RKO (cell line): Measurements from ENCODE around the gene PAN3.

Experiments
- DNase-seq: peaks from one replicate; pipeline ENCODE4 v3.0.0-alpha.2; 2016; ENCODE audit warnings: low spot score

Gene PAN3

DNA sequence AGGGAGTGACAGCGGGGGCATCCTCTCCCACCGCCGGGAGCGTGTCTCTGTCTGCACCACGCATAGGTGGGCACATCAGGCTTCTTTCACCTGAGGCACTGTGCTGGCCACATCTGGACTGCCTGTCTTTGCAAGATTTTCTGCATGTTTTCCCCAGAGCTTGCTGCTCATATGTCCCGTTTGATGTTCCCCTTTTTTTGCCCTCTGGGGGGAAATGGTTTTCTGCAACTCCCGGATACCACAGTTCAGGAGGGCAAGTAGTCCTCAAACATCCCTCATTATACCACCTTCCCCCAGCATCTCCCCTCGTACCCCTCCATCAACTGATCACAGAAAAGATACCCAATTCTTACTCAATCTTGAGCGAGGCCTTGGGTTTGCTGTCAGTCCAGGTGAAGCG lies 168.0 kb downstream of the PAN3 start:
- no peak for DNase-seq

DNA sequence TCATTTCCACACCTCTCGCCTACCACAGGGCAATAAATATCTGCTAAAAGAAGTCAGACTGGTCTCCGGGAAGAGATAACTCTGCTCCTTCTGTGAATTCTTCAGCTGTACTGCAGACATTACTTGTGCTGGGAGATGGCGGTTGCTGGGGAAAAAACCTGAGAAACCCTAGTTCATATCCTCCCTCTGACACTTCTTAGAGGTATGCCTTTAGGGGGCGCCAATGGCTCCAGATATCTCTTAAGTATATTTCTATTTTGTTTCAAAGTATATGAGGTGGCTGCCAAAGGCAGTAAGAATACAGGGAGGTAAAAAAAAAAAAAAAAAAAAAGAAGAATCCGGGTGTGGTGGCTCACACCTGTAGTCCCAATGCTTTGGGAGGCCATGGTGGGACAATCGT lies 175.2 kb downstream of the PAN3 start:
- DNase-seq: peak; percentile 7

GRCh38 chr13:28314879-28315278 lies 176.5 kb downstream of the PAN3 start:
- no peak for DNase-seq

DNA sequence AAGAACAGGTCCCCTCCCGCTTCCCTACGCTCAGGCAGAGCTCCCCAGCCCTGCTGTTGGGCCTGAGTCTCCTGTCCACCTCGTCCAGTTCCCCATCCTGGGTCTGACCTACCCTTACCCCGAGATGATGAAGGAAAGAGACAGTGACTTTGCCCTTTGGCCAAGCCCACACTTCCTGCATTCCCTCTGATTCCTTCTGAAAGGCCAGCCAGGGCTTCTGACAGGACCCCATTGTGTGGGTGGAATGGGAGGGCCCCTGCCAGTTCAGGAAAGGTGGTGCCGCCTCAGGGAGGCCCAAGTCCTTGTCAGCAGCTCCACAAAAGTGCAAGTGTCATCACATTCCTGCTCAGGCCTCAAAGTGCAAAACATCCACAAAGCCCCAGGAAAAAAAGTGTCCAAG lies 177.8 kb downstream of the PAN3 start:
- DNase-seq: no peak

- DNase-seq: no peak
Observed at GRCh38 chr13:28316836-28317235, 178.5 kb downstream of the PAN3 start.

DNA sequence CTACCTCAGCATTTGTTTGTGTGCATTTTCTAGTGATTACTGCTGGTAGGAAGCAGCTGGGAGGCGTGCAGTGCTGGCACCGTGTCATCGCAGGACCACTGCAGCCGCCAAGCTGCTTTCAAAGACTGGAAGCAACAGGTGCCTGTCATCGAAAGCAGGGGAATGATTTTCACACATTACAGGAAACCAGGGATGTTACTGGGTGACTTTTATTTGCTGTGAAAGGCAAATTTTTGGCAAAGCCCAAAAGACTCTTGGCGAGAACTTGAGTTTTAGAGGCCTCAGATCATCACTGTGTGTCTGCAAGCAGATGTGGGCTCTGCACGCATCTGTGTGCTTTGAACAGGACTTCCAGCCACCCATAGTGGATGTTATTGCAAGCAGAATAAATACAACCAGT lies 180.2 kb downstream of the PAN3 start:
- DNase-seq: no peak

DNA sequence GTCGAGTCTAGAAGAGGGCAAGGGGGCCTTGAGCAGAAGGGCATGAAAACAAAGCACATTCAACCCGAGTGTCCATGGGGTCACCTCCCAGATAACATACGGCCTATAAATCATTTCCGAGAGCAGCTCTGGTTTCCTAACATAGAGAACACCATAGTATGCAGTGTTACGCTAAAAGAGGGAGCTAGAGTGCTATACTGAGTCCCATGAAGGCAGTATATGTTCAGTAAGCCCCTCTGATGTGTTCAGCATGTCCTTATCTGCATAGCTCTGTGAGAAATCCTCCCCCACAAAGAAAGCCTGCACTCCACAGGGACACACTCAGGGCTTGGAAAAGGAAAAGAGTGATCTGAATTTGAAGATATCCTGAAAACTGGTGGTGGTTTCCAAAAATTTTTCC lies 181.2 kb downstream of the PAN3 start:
- DNase-seq: no peak

GRCh38 chr13:28320209-28320608 lies 181.9 kb downstream of the PAN3 start:
- DNase-seq: no peak

DNA sequence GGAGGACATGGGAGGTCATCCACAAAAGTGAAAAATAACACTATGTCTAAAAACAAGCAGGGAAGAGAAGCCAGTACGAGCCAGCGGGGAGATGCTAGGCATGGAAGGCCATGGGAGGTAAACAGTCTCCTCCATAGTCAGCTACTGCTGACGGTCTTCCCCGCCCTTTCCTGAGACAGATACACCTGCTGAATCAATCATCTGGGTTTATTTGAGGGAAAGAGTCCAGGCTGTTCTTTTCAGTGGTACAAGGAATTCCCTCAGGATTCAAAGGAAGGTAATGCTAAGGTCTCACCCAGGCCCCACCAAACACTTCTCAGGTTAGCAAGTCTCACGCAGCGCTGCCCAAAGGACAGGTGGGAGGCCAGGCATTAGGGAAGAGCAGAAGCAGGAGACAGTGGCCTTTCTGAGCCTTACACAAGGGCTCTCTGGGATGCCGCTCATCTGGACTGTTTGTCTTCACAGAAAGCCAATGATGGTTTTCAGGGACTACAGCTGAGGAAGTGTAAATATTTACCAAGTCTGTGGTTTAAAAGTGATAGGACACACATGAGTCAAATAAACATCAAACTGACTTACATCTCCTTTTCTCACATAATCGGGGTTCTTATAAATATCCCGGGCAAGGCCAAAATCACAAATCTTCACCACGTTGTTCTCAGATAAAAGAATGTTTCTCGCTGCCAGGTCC lies 182.7 kb downstream of the PAN3 start:
- DNase-seq: no peak

GRCh38 chr13:28321756-28322155 lies 183.4 kb downstream of the PAN3 start:
- DNase-seq: no peak

- DNase-seq: no peak
Observed at GRCh38 chr13:28322256-28322905, 184.0 kb downstream of the PAN3 start.

DNA sequence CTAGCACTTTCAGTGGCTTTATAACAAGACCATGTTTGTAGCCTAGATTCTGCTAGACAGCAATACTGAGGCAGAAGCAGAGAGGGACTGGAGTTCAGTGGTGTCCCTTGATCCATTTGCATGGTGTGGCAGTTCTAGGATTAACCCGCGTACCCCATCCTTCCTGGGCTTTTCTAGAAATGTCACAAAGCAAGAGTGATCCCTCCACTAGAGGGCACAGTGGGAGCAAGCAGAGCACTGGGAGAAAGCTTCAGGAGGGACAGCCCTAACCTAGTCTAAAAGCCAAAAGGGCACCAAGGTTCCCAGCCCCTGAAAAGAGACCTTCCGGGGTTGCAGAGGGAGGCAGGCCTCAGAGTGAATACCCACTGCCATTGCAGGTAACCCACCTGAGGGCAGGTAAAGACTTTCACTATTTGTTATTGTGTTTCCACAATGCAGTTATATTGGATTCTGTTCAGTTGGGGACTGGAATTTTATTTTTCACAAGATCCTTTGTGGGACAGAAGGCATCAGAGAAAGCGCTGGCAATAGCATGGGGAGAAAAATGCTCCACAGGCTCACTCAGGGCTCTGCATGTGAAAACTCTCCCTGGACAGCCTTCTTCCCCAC lies 185.9 kb downstream of the PAN3 start:
- DNase-seq: peak; percentile 75

DNA sequence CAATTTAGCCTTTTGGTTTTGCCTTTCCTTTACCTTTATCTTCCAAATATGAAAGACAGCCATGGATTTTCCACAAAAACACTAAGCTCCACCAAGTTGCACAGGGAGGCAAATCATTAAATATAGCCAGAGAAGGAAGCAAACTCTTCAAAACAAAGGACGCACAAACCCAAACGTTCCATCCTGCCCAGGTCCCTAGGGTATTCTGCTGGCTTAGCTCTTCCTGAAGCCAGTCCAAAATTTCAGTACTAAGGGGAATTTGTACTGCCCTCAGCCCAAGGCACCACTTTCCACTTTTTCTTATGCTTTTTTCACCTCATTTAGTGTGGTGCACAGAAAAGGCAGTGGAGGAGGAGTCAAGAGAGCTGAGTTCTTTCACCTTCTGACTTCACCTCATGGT lies 186.7 kb downstream of the PAN3 start:
- no peak for DNase-seq

- no peak for DNase-seq
Observed at GRCh38 chr13:28326056-28326455, 187.7 kb downstream of the PAN3 start.

- no peak for DNase-seq
Observed at GRCh38 chr13:28327373-28328270, 189.3 kb downstream of the PAN3 start.

DNA sequence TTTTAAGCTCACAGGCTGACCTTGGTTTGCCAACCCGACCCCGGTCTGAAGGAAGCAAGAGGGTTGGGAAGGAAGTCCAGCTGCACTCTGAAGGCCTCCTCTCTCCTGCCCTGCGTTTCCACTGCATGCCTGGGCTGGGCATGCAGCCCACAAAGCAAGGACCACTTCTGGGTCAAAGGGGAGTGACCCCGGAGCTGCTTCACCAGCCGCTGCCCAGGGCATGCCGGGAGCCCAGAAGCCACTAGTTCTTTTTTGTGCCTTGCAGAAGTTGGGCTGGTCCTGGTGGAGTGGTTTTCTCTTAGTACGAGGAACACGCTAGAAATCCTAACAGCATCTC lies 189.9 kb downstream of the PAN3 start:
- no peak for DNase-seq

DNA sequence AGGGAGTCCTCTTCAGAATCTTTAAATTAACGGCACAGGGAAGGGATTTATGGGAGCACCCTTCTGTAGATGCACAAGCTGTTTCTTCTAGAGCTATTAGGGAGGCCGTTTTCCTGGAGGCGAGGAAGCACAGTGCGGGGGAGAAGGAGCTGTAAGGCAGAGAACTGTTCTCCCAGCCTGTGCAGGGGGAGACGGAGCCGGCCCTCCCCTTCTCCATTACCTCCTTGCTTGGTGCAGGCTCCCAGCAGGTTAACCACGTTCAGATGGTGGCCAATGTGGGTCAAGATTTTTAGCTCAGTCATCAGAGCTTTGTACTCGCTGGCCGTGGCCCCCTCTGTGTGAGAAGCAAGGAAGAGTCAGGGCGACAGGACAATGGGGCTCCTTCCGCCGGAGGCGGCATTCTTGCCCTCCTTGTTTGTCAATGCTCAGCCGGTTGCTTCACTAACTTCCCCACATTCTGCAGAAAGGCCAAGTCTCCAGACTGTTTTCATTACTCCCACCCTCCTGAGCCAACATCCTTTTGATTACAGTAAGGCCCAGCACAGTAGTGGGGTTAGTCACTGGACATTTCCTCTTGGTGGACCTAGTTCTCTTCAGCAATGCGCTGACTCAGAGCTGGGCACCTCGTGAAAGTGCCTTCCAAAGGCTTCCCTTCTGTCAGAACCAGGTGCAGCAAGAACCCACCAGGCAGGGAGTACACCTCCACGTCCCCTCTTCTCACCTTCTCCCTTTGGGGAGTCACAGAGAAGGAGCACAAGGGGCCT lies 191.2 kb downstream of the PAN3 start:
- no peak for DNase-seq

DNA sequence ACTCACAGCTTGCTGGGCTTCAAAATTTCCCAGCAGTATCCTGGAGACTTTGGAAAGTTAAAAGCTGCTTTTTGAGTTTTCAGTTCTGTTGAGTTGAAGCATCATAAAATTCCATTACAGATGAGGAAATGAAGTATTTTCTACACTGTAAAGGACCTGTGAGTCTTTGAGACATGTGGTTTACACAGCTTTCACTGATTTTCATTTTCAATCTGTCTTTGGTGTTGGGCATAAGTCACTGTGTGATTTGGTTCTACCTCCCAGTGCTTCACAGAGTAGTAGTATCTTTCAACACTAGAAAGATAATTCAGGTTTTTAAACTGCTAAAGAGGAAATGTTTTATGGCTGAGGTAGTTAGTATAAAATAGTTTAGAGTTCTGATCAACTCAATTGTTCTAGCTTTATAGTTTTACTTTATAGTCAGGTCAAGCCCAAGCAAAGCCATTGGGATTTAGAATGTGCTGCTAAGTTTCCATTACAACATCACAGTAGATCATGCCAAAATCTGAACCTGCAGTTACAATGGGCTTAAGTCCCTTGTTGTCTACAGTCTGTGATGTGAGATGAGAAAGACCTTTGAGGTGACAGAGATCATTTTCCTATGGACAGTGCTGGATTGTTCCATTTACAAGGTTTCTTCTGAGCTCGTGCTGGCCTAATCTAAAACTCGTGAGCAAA lies 195.0 kb downstream of the PAN3 start:
- no peak for DNase-seq

- no peak for DNase-seq
Observed at GRCh38 chr13:28336193-28336657, 197.9 kb downstream of the PAN3 start.

GRCh38 chr13:28337166-28338005 lies 199.0 kb downstream of the PAN3 start:
- no peak for DNase-seq
